Stomach (tissue), 4 donors: ENCODE data around the gene MCAT.

Experiments used
- CTCF ChIP-seq, 7 experiments: fragments of 450-650 bp in 4 of 7; fragments of 200-600 bp in 3 of 7; sonication (generic) in 3 of 7; IDR thresholded peaks; one replicate each; pipeline ENCODE4 v1.5.1; 2016 to 2019; ENCODE audit warnings: antibody characterized with exemption in 7 of 7, control low read depth in 2 of 7, mild to moderate bottlenecking in 1 of 7
- EP300 ChIP-seq: sonication (generic); formaldehyde crosslinking; IDR thresholded peaks from one replicate; pipeline ENCODE4 v1.6.1; 2017; ENCODE audit warnings: antibody characterized with exemption
- POLR2A ChIP-seq, 4 donors: fragments of 450-650 bp; IDR thresholded peaks; one replicate each; pipeline ENCODE4 v1.6.1; 2016; ENCODE audit warnings: antibody characterized with exemption in 4 of 4, control low read depth in 2 of 4, mild to moderate bottlenecking in 1 of 4, moderate library complexity in 1 of 4
- POLR2AphosphoS5 ChIP-seq, 3 donors: sonication (generic); formaldehyde crosslinking; IDR thresholded peaks; one replicate each; pipeline ENCODE4 v1.6.1; 2016; ENCODE audit warnings: antibody characterized with exemption in 3 of 3

GRCh38 chr22:43118024-43118849, 25.0 kb downstream of the MCAT start:
- TF ChIP-seq POLR2AphosphoS5 (IDR thresholded peaks at IDR 0.05) (peak in 1 of 3 donors; percentile 46), CTCF (IDR thresholded peaks at IDR 0.05) (no peak), POLR2A (IDR thresholded peaks at IDR 0.05) (no peak), EP300 (no peak)
